Measurements from ENCODE around the gene SEMA3A. TPM values are rescaled to one million over a fixed set of nuclear protein-coding genes. Genes with fewer than 3 reads are reported as not detected.
A peak's percentile ranks its signal among the peaks of the same experiment; 100 is the strongest.

SEMA3A gene
- total RNA-seq, 2 experiments from 2014 or later, result 1.2 to 1.7 TPM

- DNase-seq (no peak), ATAC-seq (no peak)
- no peaks in the 10 kb centered on the region for H3K4me1 Mint-ChIP-seq (ENCODE audit: low read depth)
- TF ChIP-seq CTCF (IDR thresholded peaks at IDR 0.05), result peak; percentile 15
- CTCF ChIA-PET, result no interaction called here
- H3K36me3 Mint-ChIP-seq (ENCODE audit: low read depth), result no peaks in the 10 kb centered on the region
- no peaks in the 10 kb centered on the region for H3K27me3 Mint-ChIP-seq
- H3K27ac Mint-ChIP-seq, result no peak overlapping the region
- H3K9me3 Mint-ChIP-seq, result no peaks in the 10 kb centered on the region
- POLR2A ChIA-PET, result no interaction called here
- H3K4me3 Mint-ChIP-seq, result no peak overlapping the region
- intact Hi-C loops (cut with micrococcal nuclease), result no loop called here
Measured at GRCh38 chr7:84232646-84233045, 38.1 kb upstream of the SEMA3A start.

- no peaks in the 10 kb centered on the region for H3K27me3 Mint-ChIP-seq
- CTCF ChIA-PET, result no interaction called here
Measured at GRCh38 chr7:84231157-84231556, 36.6 kb upstream of the SEMA3A start.

GRCh38 chr7:84230491-84230890 lies 35.9 kb upstream of the SEMA3A start:
- Mint-ChIP-seq H3K4me3 (no peak overlapping the region), H3K27me3 (no peaks in the 10 kb centered on the region), H3K36me3 (ENCODE audit: low read depth) (no peaks in the 10 kb centered on the region), H3K9me3 (no peaks in the 10 kb centered on the region), H3K4me1 (ENCODE audit: low read depth) (no peaks in the 10 kb centered on the region), H3K27ac (no peak overlapping the region)
- no peak for DNase-seq
- intact Hi-C loops (cut with micrococcal nuclease), result no loop called here
- no peak for TF ChIP-seq CTCF (IDR thresholded peaks at IDR 0.05)
- ChIA-PET POLR2A (no interaction called here), CTCF (no interaction called here)
- ATAC-seq, result no peak

More at GRCh38 chr7:84231157-84231556, 36.6 kb upstream of the SEMA3A start:
- TF ChIP-seq CTCF (IDR thresholded peaks at IDR 0.05), result no peak
- Mint-ChIP-seq H3K36me3 (ENCODE audit: low read depth) (no peaks in the 10 kb centered on the region), H3K9me3 (no peaks in the 10 kb centered on the region), H3K4me3 (no peak overlapping the region), H3K4me1 (ENCODE audit: low read depth) (no peaks in the 10 kb centered on the region), H3K27ac (no peak overlapping the region)
- intact Hi-C loops (cut with micrococcal nuclease), result no loop called here
- DNase-seq (no peak), ATAC-seq (no peak)
- POLR2A ChIA-PET, result no interaction called here

- POLR2A ChIA-PET, result no interaction called here
- no peak overlapping the region for H3K4me3 Mint-ChIP-seq
- CTCF ChIA-PET, result no interaction called here
- H3K9me3 Mint-ChIP-seq, result no peaks in the 10 kb centered on the region
- DNase-seq (no peak), ATAC-seq (no peak)
- H3K4me1 Mint-ChIP-seq (ENCODE audit: low read depth), result no peaks in the 10 kb centered on the region
- intact Hi-C loops (cut with micrococcal nuclease), result no loop called here
- H3K36me3 Mint-ChIP-seq (ENCODE audit: low read depth), result no peaks in the 10 kb centered on the region
- H3K27ac Mint-ChIP-seq, result no peak overlapping the region
- no peak for TF ChIP-seq CTCF (IDR thresholded peaks at IDR 0.05)
- no peaks in the 10 kb centered on the region for H3K27me3 Mint-ChIP-seq
Measured at GRCh38 chr7:84228526-84228925, 33.9 kb upstream of the SEMA3A start.

- Mint-ChIP-seq H3K27ac (no peak overlapping the region), H3K27me3 (no peaks in the 10 kb centered on the region), H3K36me3 (ENCODE audit: low read depth) (no peaks in the 10 kb centered on the region), H3K9me3 (no peaks in the 10 kb centered on the region), H3K4me3 (no peak overlapping the region), H3K4me1 (ENCODE audit: low read depth) (no peaks in the 10 kb centered on the region)
- TF ChIP-seq CTCF (IDR thresholded peaks at IDR 0.05), result no peak
- ChIA-PET POLR2A (no interaction called here), CTCF (no interaction called here)
- intact Hi-C loops (cut with micrococcal nuclease), result no loop called here
- no peak for ATAC-seq
- DNase-seq, result no peak
Measured at GRCh38 chr7:84226759-84227158, 32.2 kb upstream of the SEMA3A start.
